ENCODE measurements around the gene FAM240A.
"Not testable (repeated sequence)": the region's sequence is repeated elsewhere in the genome, so short reads cannot be mapped to it uniquely, and the experiment has no call there.

The FAM240A gene

DNA sequence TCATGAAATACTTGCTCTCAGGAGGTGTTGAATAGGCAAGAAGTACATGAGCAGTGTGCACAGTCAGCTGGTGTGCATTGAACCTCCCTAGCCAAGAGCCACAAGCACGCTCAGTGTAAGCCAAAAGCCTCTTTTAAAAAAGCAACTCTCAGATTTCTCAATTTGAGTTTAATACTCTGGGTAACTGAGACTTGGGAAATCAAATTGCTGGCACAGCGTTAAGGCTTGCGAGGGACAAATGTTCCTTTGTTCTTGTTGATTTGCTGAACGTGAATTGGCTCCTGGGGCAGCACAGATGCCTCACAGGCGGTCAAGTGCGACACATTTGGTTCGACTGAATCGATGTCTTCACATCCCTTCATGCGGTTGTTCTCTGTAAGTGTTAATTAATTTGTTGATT, at the start of gene FAM240A:
Gene FAM240A (plus strand): TSS at position 202 of the 400 bp plus-strand sequence. CDS start 159 bp downstream, at position 361.
- no peak for DNase-seq

DNA sequence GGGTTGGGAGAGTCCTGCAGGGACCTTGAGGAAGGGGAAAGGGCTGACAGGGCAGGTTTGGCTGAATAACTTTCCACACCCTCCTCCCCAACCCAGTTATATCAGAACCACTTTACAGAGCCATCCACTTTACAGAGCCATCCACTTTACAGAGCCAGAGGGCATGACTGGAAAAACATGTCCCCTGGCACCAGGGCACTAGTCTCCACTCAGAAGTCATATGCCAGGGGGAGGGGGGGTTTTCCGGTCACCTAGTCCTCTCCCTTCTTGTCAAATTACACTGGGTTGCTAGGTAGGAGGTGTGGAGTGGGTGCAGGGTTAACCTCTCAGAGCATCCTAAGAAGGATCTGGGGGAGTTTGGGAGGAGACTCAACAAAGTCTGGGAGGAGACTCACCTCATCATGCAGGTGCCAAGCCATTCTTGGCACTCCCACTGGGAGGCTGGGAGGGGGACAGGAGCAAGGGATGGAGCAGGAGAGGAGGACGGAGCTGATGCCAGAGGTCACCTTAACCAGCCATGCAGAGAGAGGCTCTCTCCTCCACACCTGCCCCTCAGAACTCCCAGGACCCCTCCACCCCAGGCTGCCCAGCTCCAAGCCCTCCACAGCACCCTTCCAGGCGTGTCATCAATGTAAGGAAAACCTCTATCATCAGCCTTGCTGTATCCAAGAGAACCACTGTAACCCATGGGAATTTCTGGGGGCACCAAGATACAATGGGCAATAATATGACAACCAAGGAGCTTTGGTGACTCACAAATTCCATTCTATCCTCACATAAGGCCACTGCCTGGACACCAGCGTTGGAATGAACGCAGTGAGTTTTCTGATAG, 47.9 kb upstream of the FAM240A start:
- no peak for DNase-seq

DNA sequence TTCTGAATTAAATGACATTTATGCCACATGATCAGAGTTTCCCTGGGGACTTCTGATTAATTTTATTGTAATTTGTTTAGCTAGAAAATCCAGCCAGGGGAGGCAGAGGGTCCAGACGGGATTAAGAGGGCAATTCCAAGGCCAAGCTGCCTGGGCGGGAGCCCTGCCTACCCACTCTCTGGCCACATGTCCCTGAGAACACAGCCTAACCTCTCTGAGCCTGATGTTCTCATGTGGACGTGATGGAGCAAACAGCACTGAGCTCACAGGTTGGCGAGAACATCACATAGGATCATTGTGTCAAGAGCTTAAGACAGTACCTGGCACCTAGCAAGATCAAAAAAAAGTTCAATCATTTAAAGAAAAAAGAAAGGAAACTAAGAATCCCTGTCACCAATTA, 47.2 kb upstream of the FAM240A start:
- DNase-seq, result no peak

DNA sequence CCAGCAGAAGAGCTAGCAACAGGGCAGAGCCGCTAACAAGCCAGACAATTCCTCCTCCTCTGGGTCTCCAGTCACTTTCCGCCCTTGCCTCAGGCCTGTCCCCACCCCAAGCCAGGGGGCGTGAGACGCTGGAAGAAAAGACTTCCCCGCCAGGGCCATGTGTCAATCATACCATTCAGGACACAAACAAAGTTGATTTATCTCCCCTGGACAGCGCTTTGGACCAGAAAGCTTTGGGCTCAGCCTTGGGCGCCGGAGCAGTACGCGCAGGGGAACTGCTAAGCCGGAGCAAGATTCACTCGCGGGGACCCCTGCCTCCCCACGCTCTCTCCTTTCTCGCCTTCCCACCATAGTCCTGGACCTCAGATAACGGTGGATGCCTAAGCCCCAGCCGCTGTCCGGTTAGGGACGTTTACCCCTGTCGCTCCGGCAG, 46.7 kb upstream of the FAM240A start:
- DNase-seq, result no peak

DNA sequence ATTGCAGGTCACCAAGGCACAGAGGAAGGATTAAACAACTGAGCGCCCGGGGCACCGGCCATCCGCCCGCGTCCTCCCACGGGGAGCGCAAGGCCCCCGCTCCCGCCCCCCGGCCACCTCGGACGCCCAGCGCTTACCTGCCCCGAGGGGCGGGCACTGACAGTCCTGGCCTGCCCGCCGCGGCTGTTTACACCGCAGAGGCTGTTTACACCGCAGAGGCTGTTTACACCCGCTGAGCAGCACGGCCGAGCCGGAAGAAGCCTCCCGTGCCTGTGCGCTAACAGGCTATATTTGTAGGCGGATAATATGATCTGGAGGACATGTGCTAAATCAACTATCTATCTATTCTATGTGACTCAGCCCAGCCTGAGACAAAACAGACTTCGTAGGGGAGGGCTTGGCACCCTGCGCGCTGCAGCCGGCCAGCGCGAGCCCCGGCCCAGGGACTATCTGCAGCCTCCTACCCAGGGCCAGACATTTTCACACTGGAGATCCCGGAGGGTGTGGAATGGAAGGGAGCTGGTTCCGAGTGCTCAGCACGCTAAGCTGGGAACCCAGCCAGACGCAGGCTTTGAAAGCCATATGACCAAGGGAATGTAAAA, 46.2 kb upstream of the FAM240A start, which contains the start of gene LRRC2:
Gene LRRC2 (minus strand): TSS at position 263 of the 602 bp plus-strand sequence. CDS start 14,711 bp downstream, outside the sequence.
- DNase-seq, result no peak

DNA sequence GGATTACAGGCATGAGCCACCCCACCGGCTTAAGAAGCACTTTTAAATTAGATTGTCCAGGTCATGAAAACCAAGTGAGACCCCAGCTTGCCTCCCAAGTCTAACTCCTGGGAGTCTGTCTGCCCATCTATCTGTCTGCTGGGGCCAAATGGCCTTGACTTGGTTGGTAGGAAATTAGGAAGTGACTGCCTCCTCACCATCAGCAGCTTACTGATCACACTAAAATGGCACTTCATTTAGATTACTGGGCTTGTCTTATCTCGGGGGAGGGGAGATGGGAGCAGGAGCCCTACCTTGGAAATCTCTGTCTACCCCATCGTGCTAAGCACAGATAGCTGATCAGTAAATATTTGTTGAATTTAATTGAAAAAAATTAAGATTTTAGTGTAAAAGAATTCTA, 40.6 kb upstream of the FAM240A start:
- DNase-seq, result no peak

DNA sequence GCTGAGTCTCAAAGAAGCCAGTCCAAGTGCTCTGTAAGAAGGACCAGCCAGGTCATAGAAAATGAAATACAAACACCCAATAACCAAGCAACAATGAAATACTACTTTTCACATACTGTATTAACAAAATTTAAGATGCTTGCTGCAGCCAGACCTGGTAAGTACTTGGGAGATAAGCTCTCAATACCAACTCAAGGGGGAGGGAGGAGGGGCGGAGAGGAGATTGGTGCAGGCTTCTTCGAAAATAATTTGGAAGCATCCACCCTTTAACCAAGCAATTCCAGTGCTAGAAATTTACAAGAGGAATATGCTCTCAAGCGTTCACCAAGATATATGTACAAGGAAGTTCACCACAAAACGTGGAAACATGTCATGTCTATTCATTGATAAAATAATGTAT, 38.6 kb upstream of the FAM240A start:
- no peak for DNase-seq

DNA sequence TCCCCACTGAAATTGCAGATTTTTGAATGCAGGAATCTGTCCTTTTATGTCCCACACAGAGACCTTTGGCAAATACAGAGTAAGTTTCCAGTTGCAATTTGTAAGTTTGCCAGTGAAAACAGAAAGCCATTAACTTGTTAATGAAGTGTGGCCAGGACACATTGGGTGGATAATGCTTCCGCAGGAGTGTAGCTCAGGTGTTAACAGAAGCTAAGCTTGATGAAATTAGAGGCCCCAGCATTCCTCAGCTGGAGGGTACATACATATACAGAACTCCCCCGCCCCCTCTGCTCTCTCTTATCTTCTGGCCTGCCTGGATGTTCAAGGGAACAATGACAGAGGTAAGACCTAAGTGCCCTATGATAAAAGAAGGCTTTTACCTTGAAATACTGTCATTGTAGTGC, 38.1 kb upstream of the FAM240A start:
- no peak for DNase-seq

DNA sequence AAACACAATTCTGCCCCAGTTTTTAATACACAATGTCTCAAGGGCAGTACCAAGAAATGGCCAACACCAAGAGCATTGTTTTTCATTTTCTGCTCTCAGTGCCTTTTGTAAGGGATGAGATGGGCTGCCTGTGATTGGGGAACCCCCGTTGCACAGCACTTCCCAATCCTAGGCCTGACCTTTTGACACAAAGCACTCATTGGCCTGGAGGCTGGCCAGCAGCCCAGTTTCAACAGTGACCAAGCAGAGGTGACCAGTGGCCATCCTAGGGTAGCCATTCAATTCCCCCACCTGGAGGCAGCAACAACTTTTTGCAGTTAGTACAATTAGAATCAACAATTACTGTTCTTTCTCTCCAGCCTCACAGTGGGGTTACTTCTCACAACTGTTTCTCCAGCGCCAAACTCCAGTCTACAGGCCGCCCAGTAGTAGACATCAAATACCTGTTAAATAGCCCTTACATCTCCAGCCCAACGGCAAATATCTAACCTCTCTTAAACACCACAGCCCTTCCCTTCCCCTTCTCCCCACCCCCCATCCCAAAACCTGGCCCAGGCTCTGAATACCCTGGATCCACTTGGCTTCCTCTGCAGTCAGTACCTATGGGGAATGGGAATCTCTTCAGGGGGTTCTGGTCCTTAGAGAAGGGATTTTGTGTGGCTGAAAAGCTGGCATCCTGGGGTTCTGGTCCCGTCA, 37.3 kb upstream of the FAM240A start:
- DNase-seq, result no peak

DNA sequence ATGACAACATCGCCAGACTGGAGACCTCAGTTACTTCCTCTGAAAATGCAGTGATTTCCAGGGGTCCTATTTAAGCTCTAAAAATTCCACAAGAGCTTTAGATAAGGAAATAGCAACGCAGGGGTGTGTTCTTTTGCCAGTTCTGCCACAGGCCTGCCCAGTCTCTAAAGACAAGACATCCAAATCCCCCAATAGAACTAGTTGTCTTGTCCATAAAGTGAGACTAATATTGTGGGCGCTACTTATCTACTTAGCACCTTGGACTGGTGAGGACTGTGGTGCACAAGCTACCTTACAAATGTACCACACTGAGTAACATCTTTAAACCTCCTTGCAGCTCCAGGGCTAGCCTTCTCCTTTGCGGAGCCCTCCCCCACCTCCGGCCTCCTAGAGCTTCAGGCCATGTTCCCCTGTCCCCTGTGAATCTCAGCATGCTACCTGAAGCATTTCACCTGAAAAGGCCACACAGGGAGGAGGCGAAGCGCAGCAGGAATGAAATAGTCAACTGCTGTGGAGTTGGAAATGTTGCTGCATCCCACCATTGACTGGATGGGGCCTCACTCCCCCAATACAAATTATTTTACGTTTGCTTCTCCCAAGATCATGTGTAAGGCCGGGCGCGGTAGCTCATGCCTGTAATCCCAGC, 36.6 kb upstream of the FAM240A start:
- no peak for DNase-seq

DNA sequence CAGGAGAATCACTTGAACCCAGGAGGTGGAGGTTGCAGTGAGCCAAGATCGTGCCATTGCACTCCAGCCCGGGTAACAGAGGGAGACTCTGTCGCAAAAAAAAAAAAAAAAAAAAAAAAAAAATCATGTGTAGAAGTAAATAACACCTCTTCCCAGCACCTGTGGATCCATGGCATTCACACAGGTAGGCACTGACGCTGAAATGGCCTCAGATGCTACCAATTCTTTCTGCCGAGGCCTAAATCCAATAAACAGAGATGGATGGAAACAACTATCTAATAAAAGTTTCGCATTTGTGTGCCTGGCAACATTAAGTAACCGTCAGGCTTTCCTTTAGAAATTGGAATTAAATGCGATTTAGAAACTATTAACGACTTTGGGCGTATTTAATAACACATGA, 35.9 kb upstream of the FAM240A start:
- DNase-seq, result no peak

DNA sequence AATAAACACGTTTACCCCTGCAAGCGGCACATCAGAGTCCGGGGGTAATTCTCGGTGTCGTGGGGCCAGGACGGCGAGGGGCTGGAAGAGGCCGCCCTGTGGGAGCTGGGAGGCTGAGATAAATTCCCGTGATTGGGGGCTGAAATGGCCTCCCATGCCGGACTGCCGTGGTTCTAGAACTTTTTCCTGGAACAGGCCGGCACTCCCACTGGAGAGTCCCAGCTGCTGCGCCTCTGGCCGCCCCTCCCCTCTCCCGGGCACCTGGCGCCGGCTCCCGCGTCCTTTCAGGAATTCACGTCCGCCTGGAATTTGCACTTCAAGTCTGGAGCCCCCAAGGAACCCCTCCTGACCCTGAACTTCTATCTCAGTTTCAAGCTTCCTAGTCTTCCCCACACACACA, 35.4 kb upstream of the FAM240A start:
- no peak for DNase-seq

DNA sequence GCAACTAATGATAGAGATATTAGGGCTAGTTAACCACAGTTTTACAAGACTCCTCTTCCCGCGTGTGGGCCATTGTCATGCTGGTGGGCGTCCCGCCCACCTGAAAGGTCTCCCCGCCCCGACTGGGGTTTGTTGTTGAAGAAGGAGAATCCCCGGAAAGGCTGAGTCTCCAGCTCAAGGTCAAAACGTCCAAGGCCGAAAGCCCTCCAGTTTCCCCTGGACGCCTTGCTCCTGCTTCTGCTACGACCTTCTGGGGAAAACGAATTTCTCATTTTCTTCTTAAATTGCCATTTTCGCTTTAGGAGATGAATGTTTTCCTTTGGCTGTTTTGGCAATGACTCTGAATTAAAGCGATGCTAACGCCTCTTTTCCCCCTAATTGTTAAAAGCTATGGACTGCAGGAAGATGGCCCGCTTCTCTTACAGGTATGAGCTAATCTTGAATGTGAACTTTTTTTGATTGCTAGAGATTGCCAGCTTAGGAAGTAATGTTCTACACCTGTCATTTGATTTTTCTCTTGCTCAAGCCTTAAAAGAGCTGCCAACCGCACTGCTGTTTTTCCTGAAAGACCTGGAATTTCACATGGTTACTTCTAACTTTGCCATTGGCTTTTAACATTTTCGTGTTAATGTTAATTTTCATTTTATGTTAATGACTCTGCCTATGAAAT, 34.6 kb upstream of the FAM240A start:
- DNase-seq, result not testable (repeated sequence)

DNA sequence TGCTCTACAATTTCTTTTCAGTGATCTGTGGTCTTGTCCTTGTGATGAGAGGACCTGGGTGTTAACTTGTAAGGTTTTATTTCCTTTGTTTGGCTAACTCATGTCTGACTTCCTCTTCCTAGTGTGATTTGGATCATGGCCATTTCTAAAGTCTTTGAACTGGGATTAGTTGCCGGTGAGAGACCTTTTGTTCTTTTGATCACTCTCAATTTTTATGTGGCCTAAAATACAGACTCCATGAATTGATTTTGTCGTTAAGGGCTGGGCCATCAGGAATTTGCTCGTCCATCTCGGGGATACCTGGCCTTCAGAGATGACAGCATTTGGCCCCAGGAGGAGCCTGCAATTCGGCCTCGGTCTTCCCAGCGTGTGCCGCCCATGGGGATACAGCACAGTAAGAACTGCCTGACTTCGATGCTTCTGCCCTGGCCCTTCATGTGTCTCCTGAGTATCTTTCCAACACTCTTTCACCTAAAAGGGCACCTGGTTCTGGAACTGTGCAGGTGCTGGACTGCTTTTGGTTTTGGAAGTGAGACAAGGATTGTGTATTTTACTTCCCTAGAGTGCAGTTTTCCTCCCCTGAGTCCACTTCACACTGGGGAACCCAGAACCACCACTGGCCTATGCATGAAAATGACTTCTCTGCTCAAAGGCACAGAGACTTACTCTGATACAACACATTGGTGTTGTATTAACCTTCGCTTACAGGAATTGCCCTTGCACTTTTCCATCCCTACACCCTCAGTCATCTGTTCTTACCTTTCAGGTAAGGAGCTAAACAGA, 33.2 kb upstream of the FAM240A start:
- DNase-seq, result no peak

DNA sequence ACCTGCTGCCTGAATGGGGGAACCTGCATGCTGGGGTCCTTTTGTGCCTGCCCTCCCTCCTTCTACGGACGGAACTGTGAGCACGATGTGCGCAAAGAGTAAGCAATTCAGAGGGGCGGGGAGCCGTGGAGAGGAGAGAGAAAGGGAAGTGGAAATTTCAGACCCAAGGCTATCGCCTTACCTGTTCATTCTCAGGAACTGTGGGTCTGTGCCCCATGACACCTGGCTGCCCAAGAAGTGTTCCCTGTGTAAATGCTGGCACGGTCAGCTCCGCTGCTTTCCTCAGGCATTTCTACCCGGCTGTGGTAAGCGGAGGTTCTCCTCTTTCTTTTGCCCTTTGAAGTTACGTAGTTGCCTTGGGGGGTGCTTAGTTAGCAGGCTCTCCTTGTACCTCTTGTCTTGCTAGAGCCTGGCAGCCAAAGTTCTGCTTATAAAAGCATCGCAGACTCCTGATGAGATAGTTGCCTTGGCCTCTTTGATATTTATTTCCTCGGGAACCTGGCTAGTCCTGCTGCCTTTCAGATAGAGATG, 32.5 kb upstream of the FAM240A start:
- DNase-seq, result no peak

DNA sequence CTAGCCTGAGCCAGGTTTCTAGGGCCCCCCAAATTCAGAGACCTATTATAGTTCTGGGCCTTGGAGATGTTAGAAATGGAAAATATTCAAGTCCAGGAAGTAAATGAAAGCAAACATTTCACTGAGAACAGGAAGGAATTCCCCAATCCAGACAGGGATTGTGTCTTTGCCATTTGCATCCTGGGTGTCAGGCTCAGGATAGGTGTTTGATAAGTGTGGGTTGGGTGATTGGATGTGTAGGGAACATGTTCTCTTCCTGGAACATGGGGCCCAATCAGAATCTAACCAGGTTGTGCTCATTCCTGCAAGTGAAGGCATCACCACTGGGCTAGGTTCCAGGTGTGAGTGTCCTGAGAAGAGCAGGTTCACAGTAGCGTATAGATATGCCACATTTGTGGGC, 31.6 kb upstream of the FAM240A start:
- no peak for DNase-seq

DNA sequence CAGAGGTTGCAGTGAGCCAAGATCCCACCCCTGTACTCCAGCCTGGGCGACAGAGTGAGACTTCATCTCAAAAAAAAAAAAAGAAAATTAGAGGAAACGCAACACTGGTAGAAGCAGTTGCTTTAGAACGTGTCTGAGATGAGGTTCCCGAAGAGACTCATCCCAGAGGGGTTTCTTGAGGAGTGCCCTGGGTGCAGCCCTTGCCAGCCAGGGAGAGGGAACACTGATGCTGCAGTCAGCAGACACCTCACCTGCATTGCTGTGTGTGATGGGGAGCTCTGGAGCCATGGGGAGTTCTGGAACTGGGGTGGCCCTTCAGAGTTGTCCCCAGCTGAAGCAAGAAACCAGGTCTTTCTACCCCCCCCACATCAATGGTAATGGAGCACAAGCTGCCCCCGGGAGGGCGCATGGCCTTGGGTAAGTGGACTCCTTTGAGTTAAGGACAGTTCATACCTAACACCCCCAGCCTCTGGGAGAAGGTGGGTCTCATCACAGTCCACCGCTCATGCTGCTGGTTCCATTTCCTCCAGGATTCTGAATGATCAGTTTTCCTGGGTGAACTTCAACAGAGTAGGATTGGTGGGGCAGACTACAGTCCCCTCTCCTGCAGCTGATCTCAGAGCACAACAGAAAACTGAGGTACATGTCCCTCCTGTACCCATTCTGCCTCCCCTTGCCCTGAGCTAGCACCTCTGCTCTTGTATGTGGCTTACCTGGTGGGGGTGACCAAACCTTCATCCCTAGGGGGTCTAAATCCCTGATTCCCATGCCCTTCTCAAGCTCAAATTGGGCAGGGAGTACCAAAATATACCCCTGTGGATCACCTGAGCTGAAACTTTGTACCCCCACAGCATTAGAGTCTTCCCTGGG, 27.5 kb upstream of the FAM240A start:
- DNase-seq, result no peak

DNA sequence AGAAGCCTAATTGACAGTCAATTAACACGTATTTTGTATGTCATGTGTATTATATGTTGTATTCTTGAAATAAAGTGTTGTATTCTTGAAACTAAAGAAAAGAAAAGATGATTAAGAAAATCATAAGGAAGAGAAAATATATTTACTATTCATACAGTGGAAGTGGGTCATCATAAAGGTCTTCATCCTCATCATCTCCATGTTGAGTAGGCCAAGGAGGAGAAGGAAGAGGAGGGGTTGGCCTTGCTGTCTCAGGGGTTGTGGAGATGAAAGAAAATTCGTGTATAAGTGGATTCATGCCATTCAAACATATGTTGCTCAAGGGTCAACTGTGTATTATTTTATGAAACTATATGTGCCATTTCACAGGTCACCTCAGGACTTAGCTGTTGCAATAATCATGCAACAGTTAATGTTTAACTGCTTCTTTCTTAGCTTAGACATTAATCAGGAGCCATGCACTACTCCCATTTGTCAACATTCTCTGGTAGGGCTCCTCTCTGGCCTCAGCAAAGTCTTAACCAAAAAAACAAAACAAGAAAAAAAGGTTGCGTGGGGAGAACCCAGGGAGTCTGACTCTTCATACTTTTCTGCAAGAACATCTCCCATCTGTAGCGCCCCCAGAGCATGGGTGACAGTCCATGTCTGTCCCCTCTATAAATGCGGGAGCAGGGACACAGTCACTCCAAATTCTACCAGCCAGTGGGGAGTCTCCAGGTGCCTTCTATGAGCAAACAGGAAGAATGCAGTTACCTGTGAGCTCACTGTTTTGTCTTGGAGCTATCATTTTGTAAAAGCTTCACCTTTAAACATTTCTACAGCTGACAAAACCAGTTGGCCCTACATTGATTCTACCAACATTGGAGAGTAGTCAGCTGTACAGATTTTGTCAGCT, 26.3 kb upstream of the FAM240A start:
- DNase-seq, result no peak

DNA sequence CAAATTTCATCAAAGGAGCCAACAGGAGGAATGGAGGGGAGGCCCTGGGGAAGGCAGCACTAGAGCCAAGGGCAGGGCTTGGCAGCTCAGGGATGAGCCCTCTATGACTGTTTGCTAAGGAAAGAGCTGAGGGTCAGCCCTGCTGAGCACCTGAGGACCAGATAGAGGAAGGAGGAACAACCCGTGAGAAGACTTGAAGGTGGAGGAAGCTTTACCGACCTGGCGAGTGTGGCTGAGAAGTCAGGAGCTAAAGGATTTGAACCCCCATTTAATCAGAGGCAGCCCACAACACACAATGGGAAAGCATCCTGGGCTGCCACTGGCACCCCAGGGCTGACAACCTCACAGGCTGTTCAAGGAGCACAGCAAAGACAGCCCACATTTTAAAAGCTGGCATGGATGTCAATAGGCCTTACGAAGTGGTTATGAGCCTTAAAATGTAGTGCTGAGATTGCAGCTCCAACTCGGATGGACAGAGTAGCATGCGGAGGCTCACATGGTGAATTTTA, 25.5 kb upstream of the FAM240A start:
- no peak for DNase-seq

Measured in NCI-H446 (cell line).